ENCODE data around the gene CSE1L. TPM values are rescaled to one million over a fixed set of nuclear protein-coding genes. Genes with fewer than 3 reads are reported as not detected.
"Not testable (repeated sequence)": the region's sequence is repeated elsewhere in the genome, so short reads cannot be mapped to it uniquely, and the experiment has no call there.

Gene CSE1L
- polyA plus RNA-seq, 1 of the 3 experiments (the other 2 are of a cell fraction), result 18.8 TPM

DNA sequence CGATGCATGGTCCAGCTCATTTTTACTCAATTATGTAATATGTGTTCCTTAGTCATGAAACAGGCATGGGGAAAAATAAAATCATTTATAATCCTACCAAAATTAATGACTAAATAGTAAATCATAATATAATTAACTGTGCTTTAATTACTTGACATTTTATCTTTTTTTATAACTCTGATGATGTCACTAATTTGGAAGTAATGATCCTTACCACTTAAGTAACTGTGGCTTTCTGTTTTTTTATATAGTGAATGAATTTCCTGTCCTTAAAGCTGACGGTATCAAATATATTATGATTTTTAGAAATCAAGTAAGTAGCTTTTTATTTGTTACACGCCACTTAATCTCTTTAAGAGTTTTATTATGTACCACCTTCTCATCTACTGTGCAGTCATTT, 32.2 kb downstream of the CSE1L start:
- WGBS (ENCODE audit: low lambda C conversion rate), result 97% methylated on average over 3 of the region's 3 CpGs
- no peaks in the 10 kb centered on the region for H3K9me3 ChIP-seq
- CTCF ChIA-PET, result no interaction called here

DNA sequence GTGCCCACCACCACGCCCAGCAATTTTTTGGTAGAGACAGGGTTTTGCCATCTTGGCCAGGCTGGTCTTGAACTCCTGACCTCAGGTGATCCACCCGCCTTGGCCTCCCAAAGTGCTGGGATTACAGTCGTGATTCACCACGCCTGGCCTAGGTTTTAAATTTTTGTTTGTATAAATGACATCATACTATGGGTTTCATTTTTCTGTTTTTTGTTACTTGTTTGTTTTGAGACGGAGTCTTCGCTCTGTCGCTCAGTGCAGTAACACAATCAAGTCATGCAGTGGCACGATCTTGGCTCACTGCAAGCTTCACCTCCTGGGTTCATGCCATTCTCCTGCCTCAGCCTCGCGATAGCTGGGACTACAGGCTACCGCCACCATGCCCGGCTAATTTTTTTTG, 36.2 kb downstream of the CSE1L start:
- H3K27ac ChIP-seq (ENCODE audit: low read depth in 2 of 2, low read length in 1 of 2); H3F3A ChIP-seq (replicated peaks; ENCODE audit: insufficient read depth); POLR2A ChIA-PET; H2AFZ ChIP-seq (ENCODE audit: low read depth); H3K9me3 ChIP-seq; H4K20me1 ChIP-seq (ENCODE audit: insufficient read depth); H3K4me3 ChIP-seq (ENCODE audit: low read depth in 2 of 2, low read length in 1 of 2); H3K4me2 ChIP-seq; CTCF ChIA-PET; H3K9ac ChIP-seq; H3K4me1 ChIP-seq (ENCODE audit: control insufficient read depth in 1 of 2, insufficient read depth in 2 of 2, low read depth in 1 of 2, low read length in 1 of 2); DNase-seq; H3K27me3 ChIP-seq (ENCODE audit: insufficient read depth); H3K9me2 ChIP-seq: not testable (repeated sequence)
- H3K36me3 ChIP-seq (replicated peaks in 1 of 2; ENCODE audit: control insufficient read depth in 1 of 2, insufficient read depth in 2 of 2, low read length in 1 of 2), result peaks cover 36 to 81% of the 10 kb centered on the region in 2 experiments
- 95% methylated on average over 12 of the region's 12 CpGs for WGBS (ENCODE audit: low lambda C conversion rate)
- peaks cover 19% of the 10 kb centered on the region for H3K79me2 ChIP-seq (ENCODE audit: insufficient read depth)

More for the DNA sequence above, 32.2 kb downstream of the CSE1L start:
- Histone ChIP-seq H2AFZ (ENCODE audit: low read depth) (no peak overlapping the region), H3K4me3 (ENCODE audit: low read depth in 2 of 2, low read length in 1 of 2) (no peak overlapping the region), H3K27ac (ENCODE audit: low read depth in 2 of 2, low read length in 1 of 2) (no peak overlapping the region), H4K20me1 (ENCODE audit: insufficient read depth) (no peaks in the 10 kb centered on the region), H3K27me3 (ENCODE audit: insufficient read depth) (no peaks in the 10 kb centered on the region), H3K36me3 (replicated peaks in 1 of 2; ENCODE audit: control insufficient read depth in 1 of 2, insufficient read depth in 2 of 2, low read length in 1 of 2) (peaks cover 25 to 75% of the 10 kb centered on the region in 2 experiments), H3K9me2 (no peaks in the 10 kb centered on the region), H3K79me2 (ENCODE audit: insufficient read depth) (peaks cover 14% of the 10 kb centered on the region), H3K4me2 (no peak overlapping the region), H3F3A (replicated peaks; ENCODE audit: insufficient read depth) (peaks cover 10% of the 10 kb centered on the region), H3K9ac (no peak overlapping the region), H3K4me1 (ENCODE audit: control insufficient read depth in 1 of 2, insufficient read depth in 2 of 2, low read depth in 1 of 2, low read length in 1 of 2) (no peaks in the 10 kb centered on the region)
- POLR2A ChIA-PET, result no interaction called here
- DNase-seq, result no peak
- TF ChIP-seq EP300 (IDR thresholded peaks at IDR 0.05; ENCODE audit: borderline replicate concordance in 1 of 2, low read depth in 1 of 2, low read length in 1 of 2) (no peak), YY1 (IDR thresholded peaks at IDR 0.05; ENCODE audit: low read depth) (no peak), MXI1 (IDR thresholded peaks at IDR 0.05; ENCODE audit: low read depth, low read length) (no peak), POLR2AphosphoS5 (IDR thresholded peaks at IDR 0.05; ENCODE audit: low read depth, low read length) (no peak), FOSL2 (IDR thresholded peaks at IDR 0.05; ENCODE audit: borderline replicate concordance, low read depth) (no peak), SIN3A (IDR thresholded peaks at IDR 0.05; ENCODE audit: borderline replicate concordance, low read depth, low read length) (no peak), TEAD4 (IDR thresholded peaks at IDR 0.05; ENCODE audit: borderline replicate concordance, insufficient read depth) (no peak), RXRA (IDR thresholded peaks at IDR 0.05; ENCODE audit: borderline replicate concordance, low read depth) (no peak), RCOR1 (IDR thresholded peaks at IDR 0.05; ENCODE audit: low read length) (no peak), SMC3 (IDR thresholded peaks at IDR 0.05; ENCODE audit: low read depth, low read length) (no peak), RAD21 (IDR thresholded peaks at IDR 0.05; ENCODE audit: low read length) (no peak), MEF2A (IDR thresholded peaks at IDR 0.05; ENCODE audit: borderline replicate concordance, low read depth) (no peak), EZH2phosphoT487 (IDR thresholded peaks at IDR 0.05; ENCODE audit: borderline replicate concordance, low read depth) (no peak), ELF1 (IDR thresholded peaks at IDR 0.05) (no peak)
- TF ChIP-seq, protein P1, sequence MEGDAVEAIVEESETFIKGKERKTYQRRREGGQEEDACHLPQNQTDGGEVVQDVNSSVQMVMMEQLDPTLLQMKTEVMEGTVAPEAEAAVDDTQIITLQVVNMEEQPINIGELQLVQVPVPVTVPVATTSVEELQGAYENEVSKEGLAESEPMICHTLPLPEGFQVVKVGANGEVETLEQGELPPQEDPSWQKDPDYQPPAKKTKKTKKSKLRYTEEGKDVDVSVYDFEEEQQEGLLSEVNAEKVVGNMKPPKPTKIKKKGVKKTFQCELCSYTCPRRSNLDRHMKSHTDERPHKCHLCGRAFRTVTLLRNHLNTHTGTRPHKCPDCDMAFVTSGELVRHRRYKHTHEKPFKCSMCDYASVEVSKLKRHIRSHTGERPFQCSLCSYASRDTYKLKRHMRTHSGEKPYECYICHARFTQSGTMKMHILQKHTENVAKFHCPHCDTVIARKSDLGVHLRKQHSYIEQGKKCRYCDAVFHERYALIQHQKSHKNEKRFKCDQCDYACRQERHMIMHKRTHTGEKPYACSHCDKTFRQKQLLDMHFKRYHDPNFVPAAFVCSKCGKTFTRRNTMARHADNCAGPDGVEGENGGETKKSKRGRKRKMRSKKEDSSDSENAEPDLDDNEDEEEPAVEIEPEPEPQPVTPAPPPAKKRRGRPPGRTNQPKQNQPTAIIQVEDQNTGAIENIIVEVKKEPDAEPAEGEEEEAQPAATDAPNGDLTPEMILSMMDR (IDR thresholded peaks at IDR 0.05), result no peak
- TF ChIP-seq, protein P2, sequence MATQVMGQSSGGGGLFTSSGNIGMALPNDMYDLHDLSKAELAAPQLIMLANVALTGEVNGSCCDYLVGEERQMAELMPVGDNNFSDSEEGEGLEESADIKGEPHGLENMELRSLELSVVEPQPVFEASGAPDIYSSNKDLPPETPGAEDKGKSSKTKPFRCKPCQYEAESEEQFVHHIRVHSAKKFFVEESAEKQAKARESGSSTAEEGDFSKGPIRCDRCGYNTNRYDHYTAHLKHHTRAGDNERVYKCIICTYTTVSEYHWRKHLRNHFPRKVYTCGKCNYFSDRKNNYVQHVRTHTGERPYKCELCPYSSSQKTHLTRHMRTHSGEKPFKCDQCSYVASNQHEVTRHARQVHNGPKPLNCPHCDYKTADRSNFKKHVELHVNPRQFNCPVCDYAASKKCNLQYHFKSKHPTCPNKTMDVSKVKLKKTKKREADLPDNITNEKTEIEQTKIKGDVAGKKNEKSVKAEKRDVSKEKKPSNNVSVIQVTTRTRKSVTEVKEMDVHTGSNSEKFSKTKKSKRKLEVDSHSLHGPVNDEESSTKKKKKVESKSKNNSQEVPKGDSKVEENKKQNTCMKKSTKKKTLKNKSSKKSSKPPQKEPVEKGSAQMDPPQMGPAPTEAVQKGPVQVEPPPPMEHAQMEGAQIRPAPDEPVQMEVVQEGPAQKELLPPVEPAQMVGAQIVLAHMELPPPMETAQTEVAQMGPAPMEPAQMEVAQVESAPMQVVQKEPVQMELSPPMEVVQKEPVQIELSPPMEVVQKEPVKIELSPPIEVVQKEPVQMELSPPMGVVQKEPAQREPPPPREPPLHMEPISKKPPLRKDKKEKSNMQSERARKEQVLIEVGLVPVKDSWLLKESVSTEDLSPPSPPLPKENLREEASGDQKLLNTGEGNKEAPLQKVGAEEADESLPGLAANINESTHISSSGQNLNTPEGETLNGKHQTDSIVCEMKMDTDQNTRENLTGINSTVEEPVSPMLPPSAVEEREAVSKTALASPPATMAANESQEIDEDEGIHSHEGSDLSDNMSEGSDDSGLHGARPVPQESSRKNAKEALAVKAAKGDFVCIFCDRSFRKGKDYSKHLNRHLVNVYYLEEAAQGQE (IDR thresholded peaks at IDR 0.05; ENCODE audit: low read depth, low read length), result no peak
- TF ChIP-seq, protein P3, sequence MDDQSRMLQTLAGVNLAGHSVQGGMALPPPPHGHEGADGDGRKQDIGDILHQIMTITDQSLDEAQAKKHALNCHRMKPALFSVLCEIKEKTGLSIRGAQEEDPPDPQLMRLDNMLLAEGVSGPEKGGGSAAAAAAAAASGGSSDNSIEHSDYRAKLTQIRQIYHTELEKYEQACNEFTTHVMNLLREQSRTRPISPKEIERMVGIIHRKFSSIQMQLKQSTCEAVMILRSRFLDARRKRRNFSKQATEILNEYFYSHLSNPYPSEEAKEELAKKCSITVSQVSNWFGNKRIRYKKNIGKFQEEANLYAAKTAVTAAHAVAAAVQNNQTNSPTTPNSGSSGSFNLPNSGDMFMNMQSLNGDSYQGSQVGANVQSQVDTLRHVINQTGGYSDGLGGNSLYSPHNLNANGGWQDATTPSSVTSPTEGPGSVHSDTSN (IDR thresholded peaks at IDR 0.05), result no peak
- TF ChIP-seq, protein P4, sequence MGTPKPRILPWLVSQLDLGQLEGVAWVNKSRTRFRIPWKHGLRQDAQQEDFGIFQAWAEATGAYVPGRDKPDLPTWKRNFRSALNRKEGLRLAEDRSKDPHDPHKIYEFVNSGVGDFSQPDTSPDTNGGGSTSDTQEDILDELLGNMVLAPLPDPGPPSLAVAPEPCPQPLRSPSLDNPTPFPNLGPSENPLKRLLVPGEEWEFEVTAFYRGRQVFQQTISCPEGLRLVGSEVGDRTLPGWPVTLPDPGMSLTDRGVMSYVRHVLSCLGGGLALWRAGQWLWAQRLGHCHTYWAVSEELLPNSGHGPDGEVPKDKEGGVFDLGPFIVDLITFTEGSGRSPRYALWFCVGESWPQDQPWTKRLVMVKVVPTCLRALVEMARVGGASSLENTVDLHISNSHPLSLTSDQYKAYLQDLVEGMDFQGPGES (IDR thresholded peaks at IDR 0.05; ENCODE audit: low read depth, low read length), result no peak

All from SK-N-SH (cell line).